ENCODE measurements around the gene NSUN7. TPM values are rescaled to one million over a fixed set of nuclear protein-coding genes. Genes with fewer than 3 reads are reported as not detected.

NSUN7 gene
- total and polyA plus RNA-seq, 8 donors, result 5.3 to 19.1 (median 15.6) TPM

GRCh38 chr4:40744218-40744617 is 5.5 kb upstream of the NSUN7 start:
- no peak for ATAC-seq
- H3K4me3 ChIP-seq, result no peak overlapping the region
- no peaks in the 10 kb centered on the region for H3K9me3 ChIP-seq

GRCh38 chr4:40745285-40745984 is 4.3 kb upstream of the NSUN7 start:
- peaks cover 0 to 20% of the 10 kb centered on the region in 2 donors for H3K27me3 ChIP-seq
- no peak overlapping the region for H3K4me3 ChIP-seq
- no peak overlapping the region for H3K27ac ChIP-seq
- intact Hi-C loops (cut with DNase I), result no loop called here
- no peak for TF ChIP-seq CTCF (IDR thresholded peaks at IDR 0.05)
- no peaks in the 10 kb centered on the region for H3K9me3 ChIP-seq
- H3K4me1 ChIP-seq, result peaks cover 0 to 12% of the 10 kb centered on the region in 2 donors
- no peak for DNase-seq
- no peak for ATAC-seq
- H3K36me3 ChIP-seq, result no peaks in the 10 kb centered on the region

More at GRCh38 chr4:40744218-40744617, 5.5 kb upstream of the NSUN7 start:
- intact Hi-C loops (cut with DNase I), result no loop called here
- H3K36me3 ChIP-seq, result no peaks in the 10 kb centered on the region
- H3K4me1 ChIP-seq, result peaks cover 0 to 6% of the 10 kb centered on the region in 2 donors
- no peak for TF ChIP-seq CTCF (IDR thresholded peaks at IDR 0.05)
- no peak overlapping the region for H3K27ac ChIP-seq
- DNase-seq, result no peak
- peaks cover 0 to 8% of the 10 kb centered on the region in 2 donors for H3K27me3 ChIP-seq

GRCh38 chr4:40747207-40747835 is 2.4 kb upstream of the NSUN7 start:
- Histone ChIP-seq H3K4me1 (peaks cover 0 to 12% of the 10 kb centered on the region in 2 donors), H3K36me3 (no peaks in the 10 kb centered on the region), H3K9me3 (no peaks in the 10 kb centered on the region), H3K4me3 (no peak overlapping the region), H3K27ac (no peak overlapping the region), H3K27me3 (peaks cover 0 to 36% of the 10 kb centered on the region in 2 donors)
- intact Hi-C loops (cut with DNase I), result no loop called here
- TF ChIP-seq CTCF (IDR thresholded peaks at IDR 0.05), result no peak
- DNase-seq (peak in 1 of 4 donors; percentile 14), ATAC-seq (no peak)

GRCh38 chr4:40750461-40751258 is 905 bp downstream of the NSUN7 start:
- intact Hi-C loops (cut with DNase I), result no loop called here
- no peak for TF ChIP-seq CTCF (IDR thresholded peaks at IDR 0.05)
- no peaks in the 10 kb centered on the region for H3K36me3 ChIP-seq
- peaks cover 0 to 6% of the 10 kb centered on the region in 2 donors for H3K4me1 ChIP-seq
- peak overlapping the region; percentile 41 to 56 for H3K4me3 ChIP-seq
- ATAC-seq (peak; percentile 30), DNase-seq (peak in 2 of 4 donors; percentile 16 to 26)
- H3K27me3 ChIP-seq, result peaks cover 0 to 38% of the 10 kb centered on the region in 2 donors
- peak overlapping the region in 1 of 2 donors; percentile 73 for H3K27ac ChIP-seq
- H3K9me3 ChIP-seq, result no peaks in the 10 kb centered on the region

- Histone ChIP-seq H3K27me3 (peaks cover 0 to 16% of the 10 kb centered on the region in 2 donors), H3K9me3 (no peaks in the 10 kb centered on the region), H3K27ac (no peak overlapping the region), H3K36me3 (no peaks in the 10 kb centered on the region), H3K4me1 (no peaks in the 10 kb centered on the region), H3K4me3 (no peak overlapping the region)
- ATAC-seq, result no peak
- intact Hi-C loops (cut with DNase I), result no loop called here
- DNase-seq, result no peak
- TF ChIP-seq CTCF (IDR thresholded peaks at IDR 0.05), result no peak
Observed at GRCh38 chr4:40755616-40756015, 5.9 kb downstream of the NSUN7 start.

Data from left lung (tissue), 10 donors.